CD4-positive, alpha-beta T cell treated with Interleukin-4 for 4 hours (primary cell): ENCODE data around the gene EPHB6.

Experiments
- DNase-seq: peaks from one replicate; pipeline ENCODE4 v3.0.0-alpha.2; 2020

Gene EPHB6

GRCh38 chr7:142833174-142834048, 21.5 kb upstream of the EPHB6 start:
- DNase-seq: no peak

DNA sequence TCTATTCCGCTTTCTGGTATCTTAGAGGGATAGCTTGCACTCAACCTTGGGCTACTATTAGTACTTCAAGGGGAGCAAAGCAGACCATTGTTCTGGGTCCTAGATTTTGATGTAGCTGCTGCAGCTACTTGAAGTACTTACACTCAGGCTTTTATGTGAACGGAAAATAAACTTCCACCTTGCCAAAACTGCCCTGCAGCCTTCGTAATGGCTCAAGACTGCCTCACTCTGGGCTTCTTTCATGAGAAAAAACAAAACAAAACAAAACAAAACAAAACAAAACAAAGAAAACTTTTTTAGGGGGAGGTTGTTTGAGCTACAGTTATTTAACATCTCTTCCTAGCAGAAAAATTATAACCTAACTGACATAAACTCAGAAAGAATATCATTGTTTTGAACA, 19.4 kb upstream of the EPHB6 start:
- no peak for DNase-seq

- DNase-seq: no peak
Measured at GRCh38 chr7:142836426-142836825, 18.4 kb upstream of the EPHB6 start.

GRCh38 chr7:142838461-142839213, 16.2 kb upstream of the EPHB6 start:
- DNase-seq: no peak

DNA sequence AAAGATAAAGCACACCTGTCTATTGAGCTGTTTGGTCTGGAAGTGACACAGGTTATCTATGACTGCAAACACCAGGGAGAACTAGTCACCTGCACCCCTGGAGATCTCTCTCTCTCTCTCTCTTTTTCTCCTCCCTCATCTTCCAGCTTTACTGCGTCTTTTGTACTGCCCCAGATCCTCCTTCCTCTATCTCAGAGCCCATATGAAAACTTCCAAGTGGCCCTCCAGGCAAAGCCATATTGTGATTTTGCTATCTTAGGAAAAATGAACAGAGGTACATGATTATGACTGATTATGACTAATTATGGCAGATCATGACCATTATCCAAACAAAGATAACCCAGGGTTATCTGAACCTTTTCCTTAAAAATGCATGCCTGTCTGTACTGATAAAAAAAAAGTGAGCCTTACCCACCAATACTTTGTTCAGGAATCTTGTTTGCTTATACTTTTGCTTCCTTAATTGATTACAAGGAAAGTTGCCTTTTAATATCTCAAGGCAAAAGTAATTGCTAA, 12.6 kb upstream of the EPHB6 start:
- DNase-seq: no peak

DNA sequence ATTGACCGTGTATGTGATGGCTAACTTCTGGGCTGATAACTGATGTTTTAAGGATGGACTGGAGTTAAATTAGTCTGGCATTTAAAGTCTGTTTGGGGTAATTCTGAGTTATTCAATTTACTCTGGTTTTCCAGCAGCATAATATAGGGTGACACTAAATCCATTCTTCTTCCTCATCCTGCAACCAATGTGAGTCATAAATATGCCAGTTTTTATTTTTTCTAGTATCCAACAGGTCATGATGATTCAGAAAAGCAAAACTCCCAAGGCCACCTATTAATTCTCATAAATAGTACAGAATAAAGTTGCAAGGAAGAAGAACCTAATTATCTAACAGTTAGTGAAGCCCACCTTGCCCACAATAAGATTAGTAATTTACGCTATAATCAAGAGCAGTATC, 7.5 kb upstream of the EPHB6 start:
- no peak for DNase-seq

GRCh38 chr7:142851269-142851668, 3.6 kb upstream of the EPHB6 start:
- no peak for DNase-seq

DNA sequence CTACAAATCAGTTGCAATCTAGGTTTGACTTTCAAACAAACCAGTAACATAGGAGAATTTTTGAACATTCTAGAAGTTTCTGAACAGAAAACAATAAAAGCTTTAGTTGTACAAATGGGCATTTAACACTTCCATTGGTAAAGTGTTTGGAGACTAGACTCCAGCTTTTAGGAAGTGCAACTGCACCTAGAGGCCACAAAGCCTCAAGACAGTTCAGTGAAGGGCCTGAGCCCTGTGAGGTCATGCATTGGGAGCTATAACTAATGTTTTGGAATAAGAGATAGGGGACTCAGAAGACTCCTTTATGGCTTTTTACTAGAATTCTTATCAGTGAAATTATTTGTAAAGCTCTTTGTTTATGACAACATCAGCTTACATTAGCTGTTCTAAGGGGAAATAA, 3.0 kb upstream of the EPHB6 start:
- DNase-seq: no peak

- DNase-seq: peak; percentile 69
Measured at GRCh38 chr7:142853739-142854371, 1.0 kb upstream of the EPHB6 start.

- no peak for DNase-seq
Measured at GRCh38 chr7:142855114-142855743, 353 bp downstream of the EPHB6 start.

DNA sequence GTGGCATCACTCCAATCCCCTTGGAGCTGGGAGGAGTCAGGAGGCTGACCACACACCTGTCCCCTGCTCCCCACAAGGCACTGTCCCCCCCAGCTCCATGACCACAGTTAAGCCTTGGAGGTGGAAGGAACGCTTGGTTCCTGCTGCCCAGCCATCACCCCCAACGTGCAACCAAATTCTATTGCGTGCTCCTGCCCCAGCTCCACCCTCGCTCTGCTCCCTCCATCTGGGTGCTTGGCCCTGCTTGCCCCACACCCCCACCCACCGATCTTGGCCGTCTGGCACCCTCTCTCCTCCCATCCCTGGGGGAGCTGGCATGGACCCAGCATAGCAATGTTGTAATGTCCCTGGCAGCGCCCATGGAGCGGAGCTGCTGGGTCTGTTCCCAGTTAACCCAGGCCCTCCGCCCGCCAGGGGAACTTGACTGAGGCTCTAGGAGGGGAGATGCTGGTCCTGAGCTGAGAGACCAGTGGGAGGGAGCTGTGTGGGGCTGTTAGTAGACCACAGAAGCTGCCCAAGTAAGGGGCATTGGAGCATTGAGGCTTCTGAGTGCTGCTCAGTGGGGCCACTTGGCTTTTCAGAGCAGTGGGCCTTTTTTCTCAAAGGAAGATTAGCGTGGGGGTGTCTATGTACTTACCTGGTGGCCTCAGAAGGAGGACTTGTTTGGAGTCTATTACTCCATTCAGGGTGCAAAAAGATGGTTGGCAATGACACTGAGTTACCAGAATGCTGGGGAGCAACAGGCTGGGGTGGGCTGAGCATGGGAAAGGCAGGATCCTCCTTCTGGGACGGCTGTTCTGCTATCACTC, 1.1 kb downstream of the EPHB6 start:
- DNase-seq: no peak

- DNase-seq: no peak
Measured at GRCh38 chr7:142856565-142857245, 1.8 kb downstream of the EPHB6 start.

- DNase-seq: no peak
Measured at GRCh38 chr7:142857625-142858024, 2.7 kb downstream of the EPHB6 start.

- no peak for DNase-seq
Measured at GRCh38 chr7:142859411-142859810, 4.5 kb downstream of the EPHB6 start.

- DNase-seq: no peak
Measured at GRCh38 chr7:142859829-142860228, 5.0 kb downstream of the EPHB6 start.

DNA sequence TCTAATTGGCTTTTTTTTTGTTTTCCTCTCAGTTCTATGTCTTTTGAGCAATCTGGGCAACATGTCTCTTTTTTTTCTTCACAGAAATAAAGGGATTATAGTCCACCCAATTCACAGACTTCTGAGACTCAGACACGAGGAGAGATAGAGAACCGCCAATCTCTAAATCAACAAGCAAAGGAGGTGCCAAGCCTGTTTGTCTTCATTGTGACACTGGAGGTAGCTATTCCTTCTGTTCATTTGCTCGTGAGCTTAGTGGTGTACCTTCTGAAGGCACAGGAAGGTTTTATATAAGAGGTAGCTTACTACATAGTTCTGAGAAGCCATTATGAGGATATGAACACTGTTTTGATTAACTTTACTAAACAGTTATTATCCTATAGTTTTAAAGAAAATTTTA, 6.1 kb downstream of the EPHB6 start:
- DNase-seq: no peak

- no peak for DNase-seq
Measured at GRCh38 chr7:142862351-142862750, 7.5 kb downstream of the EPHB6 start.

GRCh38 chr7:142862786-142863400, 8.0 kb downstream of the EPHB6 start:
- no peak for DNase-seq

DNA sequence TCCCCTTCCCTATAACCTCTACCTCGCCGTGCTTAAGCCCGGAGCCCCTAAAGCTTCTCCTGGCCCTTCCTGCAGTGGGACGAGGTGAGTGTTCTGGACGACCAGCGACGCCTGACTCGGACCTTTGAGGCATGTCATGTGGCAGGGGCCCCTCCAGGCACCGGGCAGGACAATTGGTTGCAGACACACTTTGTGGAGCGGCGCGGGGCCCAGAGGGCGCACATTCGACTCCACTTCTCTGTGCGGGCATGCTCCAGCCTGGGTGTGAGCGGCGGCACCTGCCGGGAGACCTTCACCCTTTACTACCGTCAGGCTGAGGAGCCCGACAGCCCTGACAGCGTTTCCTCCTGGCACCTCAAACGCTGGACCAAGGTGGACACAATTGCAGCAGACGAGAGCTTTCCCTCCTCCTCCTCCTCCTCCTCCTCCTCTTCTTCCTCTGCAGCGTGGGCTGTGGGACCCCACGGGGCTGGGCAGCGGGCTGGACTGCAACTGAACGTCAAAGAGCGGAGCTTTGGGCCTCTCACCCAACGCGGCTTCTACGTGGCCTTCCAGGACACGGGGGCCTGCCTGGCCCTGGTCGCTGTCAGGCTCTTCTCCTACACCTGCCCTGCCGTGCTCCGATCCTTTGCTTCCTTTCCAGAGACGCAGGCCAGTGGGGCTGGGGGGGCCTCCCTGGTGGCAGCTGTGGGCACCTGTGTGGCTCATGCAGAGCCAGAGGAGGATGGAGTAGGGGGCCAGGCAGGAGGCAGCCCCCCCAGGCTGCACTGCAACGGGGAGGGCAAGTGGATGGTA, 9.2 kb downstream of the EPHB6 start:
- no peak for DNase-seq
